ENCODE measurements around the gene PLPP3.

- TF ChIP-seq CTCF (IDR thresholded peaks at IDR 0.05) = no peak
- no peak for TF ChIP-seq POLR2A (IDR thresholded peaks at IDR 0.05)
Measured at GRCh38 chr1:56532350-56532683, 47.0 kb downstream of the PLPP3 start.

All from testis (tissue), 2 donors.